GM20431 (cell line): ENCODE data around the gene SLX9.
"Not testable (repeated sequence)": the region's sequence is repeated elsewhere in the genome, so short reads cannot be mapped to it uniquely, and the experiment has no call there.

Experiments
- in situ Hi-C: fragments of 300-500 bp; cut with MseI, MboI; formaldehyde crosslinking; loops from one replicate; pipeline ENCODE4 v1.15.0; 2020; ENCODE audit warnings: low sequenced_read_pairs; ENCODE audit not compliant: unreplicated experiment

The SLX9 gene

GRCh38 chr21:44901391-44902074, 38.3 kb upstream of the SLX9 start:
- in situ Hi-C loops, result no loop called here

GRCh38 chr21:44902268-44903049, 37.4 kb upstream of the SLX9 start:
- in situ Hi-C loops, result no loop called here

- in situ Hi-C loops, result no loop called here
Observed at GRCh38 chr21:44903050-44903685, 36.7 kb upstream of the SLX9 start.

- in situ Hi-C loops, result no loop called here
Observed at GRCh38 chr21:44903689-44904088, 36.1 kb upstream of the SLX9 start.

GRCh38 chr21:44904141-44904923, 35.5 kb upstream of the SLX9 start:
- in situ Hi-C loops, result no loop called here

- in situ Hi-C loops, result no loop called here
Observed at GRCh38 chr21:44905016-44905727, 34.7 kb upstream of the SLX9 start.

GRCh38 chr21:44905728-44906090, 34.1 kb upstream of the SLX9 start:
- in situ Hi-C loops, result no loop called here

GRCh38 chr21:44907225-44907965, 32.4 kb upstream of the SLX9 start:
- in situ Hi-C loops, result no loop called here

- in situ Hi-C loops, result no loop called here
Observed at GRCh38 chr21:44907966-44908895, 31.6 kb upstream of the SLX9 start.

GRCh38 chr21:44908908-44909307, 30.9 kb upstream of the SLX9 start:
- in situ Hi-C loops, result no loop called here

GRCh38 chr21:44909719-44910118, 30.1 kb upstream of the SLX9 start:
- in situ Hi-C loops, result no loop called here

- in situ Hi-C loops, result no loop called here
Observed at GRCh38 chr21:44910229-44911067, 29.4 kb upstream of the SLX9 start.

- in situ Hi-C loops, result no loop called here
Observed at GRCh38 chr21:44911068-44911383, 28.8 kb upstream of the SLX9 start.

GRCh38 chr21:44911384-44912157, 28.3 kb upstream of the SLX9 start:
- in situ Hi-C loops, result no loop called here

GRCh38 chr21:44912158-44912473, 27.7 kb upstream of the SLX9 start:
- in situ Hi-C loops, result no loop called here

- in situ Hi-C loops, result not testable (repeated sequence)
Observed at GRCh38 chr21:44912506-44913412, 27.1 kb upstream of the SLX9 start.
